Natural killer cell (primary cell): ENCODE measurements around the gene UNC119B. TPM values are rescaled to one million over a fixed set of nuclear protein-coding genes. Genes with fewer than 3 reads are reported as not detected.

Experiments
- ATAC-seq, 3 donors: fragments of 150-1000 bp in 2 of 3; fragments of 200-7000 bp in 1 of 3; cut with Tn5 transposase; 1 replicate in 1 of 3; 2 replicates in 2 of 3; pipeline ENCODE4 v1.10.0; 2021; ENCODE audit warnings: mild to moderate bottlenecking in 2 of 3, moderate library complexity in 2 of 3
- DNase-seq, 2 donors: peaks; one replicate each; pipeline versions ENCODE4 v3.0.0 to v3.0.0-alpha.2; 2013 to 2021; ENCODE audit warnings: mixed read lengths in 1 of 2
- H3K27ac ChIP-seq: one replicate; pipeline ENCODE4 v1.5.1; 2013; ENCODE audit warnings: mild to moderate bottlenecking, low read length
- H3K27me3 ChIP-seq: one replicate; pipeline ENCODE4 v1.6.1; 2013; ENCODE audit warnings: low read length; ENCODE audit not compliant: control insufficient read depth, insufficient read depth
- H3K36me3 ChIP-seq: one replicate; pipeline ENCODE4 v1.6.1; 2013; ENCODE audit warnings: low read length; ENCODE audit not compliant: control insufficient read depth, insufficient read depth
- H3K4me1 ChIP-seq: one replicate; pipeline ENCODE4 v1.6.1; 2013; ENCODE audit warnings: low read length; ENCODE audit not compliant: control insufficient read depth, insufficient read depth
- H3K4me3 ChIP-seq: one replicate; pipeline ENCODE4 v1.5.1; 2013; ENCODE audit warnings: low read length
- H3K9me3 ChIP-seq: one replicate; pipeline ENCODE4 v1.6.1; 2013; ENCODE audit warnings: low read length; ENCODE audit not compliant: control insufficient read depth, insufficient read depth
- H3K27ac Mint-ChIP-seq, 2 donors: one replicate each; pipeline ENCODE4 v1.8.0; 2022; ENCODE audit warnings: mild to moderate bottlenecking in 2 of 2, mixed read lengths in 2 of 2, moderate library complexity in 1 of 2
- H3K27me3 Mint-ChIP-seq, 2 donors: one replicate each; pipeline ENCODE4 v1.8.0; 2022; ENCODE audit warnings: low read depth in 2 of 2, mixed read lengths in 2 of 2
- H3K36me3 Mint-ChIP-seq: one replicate; pipeline ENCODE4 v1.8.0; 2022; ENCODE audit warnings: mixed read lengths
- H3K4me1 Mint-ChIP-seq, 2 donors: one replicate each; pipeline ENCODE4 v1.8.0; 2022; ENCODE audit warnings: mixed read lengths in 2 of 2
- H3K4me3 Mint-ChIP-seq: one replicate; pipeline ENCODE4 v1.8.0; 2022; ENCODE audit warnings: mild to moderate bottlenecking, moderate library complexity, mixed read lengths
- H3K9me3 Mint-ChIP-seq, 2 donors: one replicate each; pipeline ENCODE4 v1.8.0; 2022; ENCODE audit warnings: mixed read lengths in 2 of 2
- CTCF ChIP-seq: fragments of 200-600 bp; IDR thresholded peaks from one replicate; pipeline ENCODE4 v1.8.0; 2022; ENCODE audit warnings: antibody characterized with exemption
- WGBS: methylation state at CpG from one replicate; pipeline ENCODE4 v1.1.7; 2013; ENCODE audit warnings: missing lambda C conversion rate; ENCODE audit not compliant: insufficient coverage; 5-methylcytosine and 5-hydroxymethylcytosine counted together
- intact Hi-C: fragments of 100-400 bp; cut with micrococcal nuclease; formaldehyde crosslinking; loops from one replicate; pipeline ENCODE4 v1.14.2; 2022
- total RNA-seq, 4 donors: library from RNA; stranded (reverse); fragments of 120-200 nt in 1 of 4; gene quantifications; one replicate each; pipeline versions ENCODE4 v1.2.3 to v1.2.4, GENCODE V29; 2013 to 2022

The UNC119B gene
- total RNA-seq, 3 donors from 2014 or later (not counting 1 experiment from before 2014, with no cell fraction given) = 10.7 to 11.6 (median 11.6) TPM

GRCh38 chr12:120719496-120720233 is 9.4 kb downstream of the UNC119B start:
- H3K36me3 ChIP-seq = peaks cover 51% of the 10 kb centered on the region
- no peak for TF ChIP-seq CTCF
- H3K27me3 Mint-ChIP-seq = no peaks in the 10 kb centered on the region
- peaks cover 3% of the 10 kb centered on the region in 2 donors for H3K4me1 Mint-ChIP-seq
- H3K9me3 Mint-ChIP-seq = no peaks in the 10 kb centered on the region
- H3K9me3 ChIP-seq = no peaks in the 10 kb centered on the region
- H3K4me3 Mint-ChIP-seq = no peak overlapping the region
- no peaks in the 10 kb centered on the region for H3K27me3 ChIP-seq
- 60% methylated on average over 11 of the region's 11 CpGs for whole genome bisulfite sequencing
- DNase-seq = no peak
- peaks cover 8% of the 10 kb centered on the region for H3K36me3 Mint-ChIP-seq
- H3K4me1 ChIP-seq = no peaks in the 10 kb centered on the region
- ATAC-seq = no peak
- H3K27ac ChIP-seq = no peak overlapping the region
- no peak overlapping the region for H3K4me3 ChIP-seq
- intact Hi-C loops = no loop called here
- H3K27ac Mint-ChIP-seq = no peak overlapping the region

DNA sequence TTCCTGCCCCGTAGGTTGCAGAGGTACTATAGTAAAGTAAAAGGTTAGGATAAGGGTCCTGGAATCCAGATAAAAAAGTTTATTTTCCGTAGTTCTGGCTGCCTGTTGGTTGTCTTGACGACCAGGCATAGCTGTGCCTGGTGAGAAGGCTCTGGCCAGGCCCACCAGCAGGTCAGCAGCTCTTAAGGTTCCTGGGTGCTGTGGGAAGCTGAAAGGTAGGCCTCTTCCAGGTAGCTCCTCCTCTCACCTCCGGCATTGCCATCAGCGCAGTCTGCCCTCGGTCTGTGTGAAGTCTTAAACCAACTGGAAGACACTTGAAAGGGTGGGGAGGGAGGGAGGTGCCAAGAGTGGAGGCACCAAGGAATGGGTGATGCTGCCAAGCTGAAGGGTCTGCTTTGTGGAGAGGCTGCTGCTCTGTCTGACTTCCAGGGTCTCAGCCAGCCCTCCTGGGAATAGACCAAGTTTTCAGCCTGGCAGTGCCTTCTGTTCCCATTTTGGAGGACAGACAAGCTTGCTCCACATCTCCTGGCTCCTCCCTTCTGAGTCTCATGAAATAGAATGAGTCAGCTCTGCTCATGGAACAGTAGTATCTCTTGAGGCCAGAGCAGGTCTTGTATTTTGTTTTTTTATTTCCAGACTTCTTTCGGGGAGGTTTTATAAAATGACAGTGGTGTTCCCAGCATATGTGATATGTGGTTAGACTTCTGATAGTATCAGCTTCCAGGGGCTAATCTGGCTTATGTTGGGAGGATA is 10.2 kb downstream of the UNC119B start:
- intact Hi-C loops = no loop called here

DNA sequence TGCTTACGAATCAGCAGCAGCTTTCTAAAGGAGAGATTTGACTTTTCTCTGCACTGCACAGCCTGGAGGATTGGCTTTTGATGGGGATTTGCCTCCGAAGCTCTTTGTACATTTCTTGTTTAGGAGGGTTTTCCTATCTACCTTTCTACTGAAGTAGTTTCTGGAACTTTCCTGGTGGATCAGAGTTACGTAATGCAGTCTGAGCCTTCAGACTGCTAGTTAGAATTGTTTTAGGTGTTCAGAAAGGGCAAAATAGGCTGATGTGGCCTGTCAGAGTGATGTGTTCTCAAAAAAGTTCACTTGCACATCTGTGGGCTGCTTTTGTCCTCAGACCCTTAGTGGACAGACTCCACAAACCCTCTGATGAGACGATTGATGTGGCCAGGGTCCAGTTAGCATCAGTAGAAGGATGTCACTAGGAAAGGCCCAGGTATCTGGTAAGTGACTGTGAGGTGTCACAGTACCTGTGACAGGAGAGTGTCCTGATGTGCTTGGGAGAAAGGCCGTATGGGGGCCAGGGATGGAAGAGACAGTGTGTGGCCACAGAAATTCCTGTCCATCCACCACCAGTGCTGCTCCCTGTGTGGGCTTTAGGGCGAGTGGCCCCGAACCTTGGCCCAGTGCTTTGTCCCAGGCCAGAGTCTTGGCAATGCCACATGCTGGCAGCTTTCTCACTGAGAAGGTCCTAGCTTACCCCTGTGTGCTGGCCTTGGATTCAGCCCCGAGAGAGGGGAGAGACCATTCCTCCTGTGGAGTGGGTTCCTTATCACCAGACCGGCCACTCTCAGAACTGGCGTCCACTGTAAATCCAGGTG is 10.9 kb downstream of the UNC119B start:
- peaks cover 48% of the 10 kb centered on the region for H3K36me3 ChIP-seq
- Mint-ChIP-seq H3K27ac (no peak overlapping the region), H3K9me3 (no peaks in the 10 kb centered on the region), H3K36me3 (peaks cover 8% of the 10 kb centered on the region), H3K4me3 (no peak overlapping the region), H3K4me1 (peaks cover 12 to 16% of the 10 kb centered on the region in 2 donors), H3K27me3 (no peaks in the 10 kb centered on the region)
- H3K9me3 ChIP-seq = no peaks in the 10 kb centered on the region
- DNase-seq (no peak), ATAC-seq (no peak)
- intact Hi-C loops = no loop called here
- no peak overlapping the region for H3K27ac ChIP-seq
- H3K4me3 ChIP-seq = no peak overlapping the region
- 95% methylated on average over 10 of the region's 10 CpGs for WGBS
- H3K4me1 ChIP-seq = peaks cover 12% of the 10 kb centered on the region
- no peak for TF ChIP-seq CTCF
- H3K27me3 ChIP-seq = no peaks in the 10 kb centered on the region

More for the DNA sequence above, 10.2 kb downstream of the UNC119B start:
- H3K4me3 ChIP-seq = no peak overlapping the region
- no peaks in the 10 kb centered on the region for H3K27me3 Mint-ChIP-seq
- no peaks in the 10 kb centered on the region for H3K27me3 ChIP-seq
- H3K36me3 ChIP-seq = peaks cover 48% of the 10 kb centered on the region
- no peak for DNase-seq
- H3K9me3 ChIP-seq = no peaks in the 10 kb centered on the region
- TF ChIP-seq CTCF = no peak
- H3K4me3 Mint-ChIP-seq = no peak overlapping the region
- peaks cover 8% of the 10 kb centered on the region for H3K36me3 Mint-ChIP-seq
- no peaks in the 10 kb centered on the region for H3K9me3 Mint-ChIP-seq
- no peak overlapping the region for H3K27ac ChIP-seq
- peaks cover 10% of the 10 kb centered on the region in 2 donors for H3K4me1 Mint-ChIP-seq
- no peak overlapping the region for H3K27ac Mint-ChIP-seq
- ATAC-seq = no peak
- 80% methylated on average over 6 of the region's 7 CpGs for WGBS
- H3K4me1 ChIP-seq = peaks cover 7% of the 10 kb centered on the region
